GM23338 (cell line): ENCODE data around the gene STAT1. TPM values are rescaled to one million over a fixed set of nuclear protein-coding genes. Genes with fewer than 3 reads are reported as not detected.
A peak's percentile ranks its signal among the peaks of the same experiment; 100 is the strongest.

Experiments
- ATAC-seq: fragments of 200-7000 bp; cut with Tn5 transposase; 3 replicates; pipeline ENCODE4 v1.9.1; 2020
- DNase-seq: peaks from one replicate; pipeline ENCODE4 v3.0.0-alpha.2; 2015; ENCODE audit warnings: low spot score
- H2AFZ ChIP-seq: fragments of 200-600 bp; sonication (generic); 2 replicates; pipeline ENCODE4 v1.8.0; 2016; ENCODE audit warnings: antibody characterized with exemption, mild to moderate bottlenecking, moderate library complexity
- H3F3A ChIP-seq: fragments of 200-600 bp; sonication (generic); replicated peaks from 2 replicates; pipeline ENCODE4 v1.8.0; 2017; ENCODE audit warnings: antibody characterized with exemption, mixed run types, low read depth
- H3K27ac ChIP-seq: fragments of 200-600 bp; sonication (generic); 2 replicates; pipeline ENCODE4 v1.6.1; 2016; ENCODE audit warnings: low read depth
- H3K27me3 ChIP-seq: fragments of 200-600 bp; sonication (generic); 2 replicates; pipeline ENCODE4 v1.8.0; 2016; ENCODE audit warnings: mild to moderate bottlenecking, mixed run types, moderate library complexity; ENCODE audit not compliant: insufficient read depth
- H3K36me3 ChIP-seq: fragments of 200-600 bp; sonication (generic); 2 replicates; pipeline ENCODE4 v1.8.0; 2016; ENCODE audit warnings: mild to moderate bottlenecking; ENCODE audit not compliant: insufficient read depth
- H3K4me1 ChIP-seq: fragments of 200-600 bp; sonication (generic); 2 replicates; pipeline ENCODE4 v1.8.0; 2016; ENCODE audit warnings: mild to moderate bottlenecking, moderate library complexity; ENCODE audit not compliant: insufficient read depth
- H3K4me2 ChIP-seq: fragments of 200-600 bp; sonication (generic); 2 replicates; pipeline ENCODE4 v1.7.1; 2017; ENCODE audit warnings: mixed run types
- H3K4me3 ChIP-seq: fragments of 200-600 bp; sonication (generic); 2 replicates; pipeline ENCODE4 v1.6.1; 2016; ENCODE audit warnings: mixed run types
- H3K79me2 ChIP-seq: fragments of 200-600 bp; sonication (generic); replicated peaks from 2 replicates; pipeline ENCODE4 v1.8.0; 2017; ENCODE audit warnings: mild to moderate bottlenecking; ENCODE audit not compliant: insufficient read depth
- H3K9me2 ChIP-seq: fragments of 200-600 bp; sonication (generic); 2 replicates; pipeline ENCODE4 v1.8.0; 2017; ENCODE audit not compliant: insufficient read depth
- H4K20me1 ChIP-seq: fragments of 200-600 bp; sonication (generic); replicated peaks from 2 replicates; pipeline ENCODE4 v1.8.0; 2017; ENCODE audit warnings: mild to moderate bottlenecking; ENCODE audit not compliant: insufficient read depth
- H3K27ac Mint-ChIP-seq: 2 replicates; pipeline ENCODE4 v1.8.0; 2020; ENCODE audit warnings: inconsistent platforms, mild to moderate bottlenecking, moderate library complexity, mixed read lengths
- H3K27me3 Mint-ChIP-seq: 3 replicates; pipeline ENCODE4 v1.8.0; 2022; ENCODE audit warnings: low read depth, mild to moderate bottlenecking, moderate library complexity, mixed read lengths, inconsistent platforms; ENCODE audit not compliant: insufficient read depth, poor library complexity
- H3K36me3 Mint-ChIP-seq: 3 replicates; pipeline ENCODE4 v1.8.0; 2021; ENCODE audit warnings: low read depth, mild to moderate bottlenecking, inconsistent platforms, moderate library complexity, mixed read lengths
- H3K4me1 Mint-ChIP-seq: 3 replicates; pipeline ENCODE4 v1.8.0; 2020; ENCODE audit warnings: mild to moderate bottlenecking, inconsistent platforms, mixed read lengths
- H3K4me3 Mint-ChIP-seq: 3 replicates; pipeline ENCODE4 v1.8.0; 2021; ENCODE audit warnings: moderate library complexity, mild to moderate bottlenecking, inconsistent platforms, mixed read lengths
- H3K9me3 Mint-ChIP-seq: 3 replicates; pipeline ENCODE4 v1.8.0; 2020; ENCODE audit warnings: moderate library complexity, mild to moderate bottlenecking, inconsistent platforms, mixed read lengths
- CREB1 ChIP-seq: fragments of 250-450 bp; sonication (Bioruptor Pico); IDR thresholded peaks from 2 replicates; pipeline ENCODE4 v1.5.0; 2020; ENCODE audit warnings: low read depth, mild to moderate bottlenecking, moderate library complexity
- EZH2 ChIP-seq: fragments of 200-600 bp; sonication (generic); IDR thresholded peaks from one replicate; pipeline ENCODE4 v1.8.0; 2017; ENCODE audit warnings: antibody characterized with exemption, mild to moderate bottlenecking, low read depth; ENCODE audit not compliant: unreplicated experiment
- EZH2phosphoT487 ChIP-seq: fragments of 200-600 bp; sonication (generic); IDR thresholded peaks from one replicate; pipeline ENCODE4 v1.8.1; 2018; ENCODE audit warnings: antibody characterized with exemption; ENCODE audit not compliant: unreplicated experiment
- NANOG ChIP-seq: IDR thresholded peaks from 2 replicates; pipeline ENCODE4 v1.6.1; 2016; ENCODE audit warnings: antibody characterized with exemption, borderline replicate concordance
- POLR2AphosphoS5 ChIP-seq: IDR thresholded peaks from 2 replicates; pipeline ENCODE4 v1.6.1; 2016; ENCODE audit warnings: antibody characterized with exemption, low read depth
- STAT1 ChIP-seq: IDR thresholded peaks from one replicate; pipeline ENCODE4 v1.6.1; 2016; ENCODE audit warnings: antibody characterized with exemption; ENCODE audit not compliant: unreplicated experiment
- ZNF114 ChIP-seq: fragments of 250-450 bp; sonication (Bioruptor Pico); IDR thresholded peaks from 2 replicates; pipeline ENCODE4 v1.5.0; 2020; ENCODE audit warnings: mild to moderate bottlenecking, moderate library complexity
- ZNF331 ChIP-seq: fragments of 250-450 bp; sonication (Bioruptor Pico); IDR thresholded peaks from 2 replicates; pipeline ENCODE4 v1.5.0; 2020; ENCODE audit warnings: low read depth, mild to moderate bottlenecking, moderate library complexity
- polyA plus RNA-seq: library from polyadenylated mRNA; unstranded; fragments of >200 nt; fragmentation: Nextera tagmentation; extraction: Ambion mirVana; gene quantifications from 2 replicates; pipeline ENCODE4 v1.2.1, GENCODE V29; 2016
- total RNA-seq: library from RNA; depleted of rRNA; stranded (reverse); fragments of >200 nt; shearing (Covaris generic); gene quantifications from 2 replicates; pipeline ENCODE4 v1.2.3, GENCODE V29; 2014
- TF ChIP-seq, protein P1 (sequence below): IDR thresholded peaks from 2 replicates; pipeline ENCODE4 v1.6.1; 2016; ENCODE audit warnings: antibody characterized with exemption
- TF ChIP-seq, protein P2 (sequence below), 2 experiments: fragments of 200-600 bp in 1 of 2; sonication (generic) in 1 of 2; conservative IDR thresholded peaks; 2 replicates each; pipeline versions ENCODE4 v1.5.1 to v1.6.1; 2016 to 2017; ENCODE audit warnings: antibody characterized with exemption in 2 of 2, low read depth in 2 of 2, mild to moderate bottlenecking in 2 of 2, moderate library complexity in 1 of 2
- TF ChIP-seq, protein P3 (sequence below): fragments of 250-450 bp; sonication (Bioruptor Pico); IDR thresholded peaks from 2 replicates; pipeline ENCODE4 v1.5.0; 2020; ENCODE audit warnings: mild to moderate bottlenecking, moderate library complexity
- TF ChIP-seq, protein P4 (sequence below): IDR thresholded peaks from one replicate; pipeline ENCODE4 v1.6.1; 2018; ENCODE audit warnings: antibody characterized with exemption; ENCODE audit not compliant: unreplicated experiment

The STAT1 gene
- total and polyA plus RNA-seq, 2 experiments from 2014 or later: 15.1 to 47.4 TPM

DNA sequence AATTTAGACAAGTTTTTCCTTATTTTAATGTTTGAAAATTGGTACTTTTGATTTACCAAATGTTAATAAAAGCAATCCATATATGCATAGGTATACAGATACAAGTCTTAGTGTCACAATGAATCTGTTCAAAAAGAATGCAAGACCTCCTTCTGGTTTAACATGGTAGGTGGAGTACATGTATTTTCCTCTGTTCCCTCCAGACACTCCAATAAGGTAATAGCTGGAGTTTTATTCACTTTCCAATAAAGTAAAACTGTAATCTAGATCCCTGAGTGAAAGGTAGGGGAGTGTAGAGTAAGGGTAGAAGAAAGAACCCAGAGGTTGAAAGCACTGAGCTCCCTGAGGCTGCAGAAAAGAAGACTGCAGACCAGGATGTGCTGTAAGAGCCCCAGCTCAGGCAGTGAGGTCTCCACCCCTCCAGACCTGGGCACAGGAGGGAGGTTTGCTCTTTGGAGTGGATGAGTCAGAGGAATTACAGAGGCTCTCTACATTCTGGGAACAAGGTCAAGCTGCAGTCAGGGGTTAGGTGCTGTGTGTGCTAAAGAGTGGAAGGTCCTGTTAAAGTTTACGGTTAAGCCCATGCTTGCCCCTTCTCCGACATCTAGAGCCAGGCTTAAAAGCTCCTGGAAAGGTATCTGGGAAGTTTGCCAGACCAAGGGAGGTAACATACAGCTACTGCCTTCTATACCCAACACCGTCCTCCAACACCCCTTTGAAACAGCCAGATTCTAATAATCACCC is 27.6 kb upstream of the STAT1 start:
- peak; percentile 94 for ATAC-seq
- Histone ChIP-seq H3K9me2 (peaks cover 8% of the 10 kb centered on the region; the same call in 1 of the 2 replicates), H3K4me1 (peaks cover 4% of the 10 kb centered on the region; the same call in 1 of the 2 replicates), H3K4me2 (no peak overlapping the region), H3K27me3 (no peaks in the 10 kb centered on the region), H2AFZ (no peak overlapping the region), H3K4me3 (no peak overlapping the region), H3K79me2 (no peaks in the 10 kb centered on the region), H4K20me1 (no peaks in the 10 kb centered on the region), H3F3A (no peaks in the 10 kb centered on the region), H3K36me3 (no peaks in the 10 kb centered on the region), H3K27ac (no peak overlapping the region)
- peak; percentile 36 for DNase-seq
- Mint-ChIP-seq H3K4me3 (no peak overlapping the region), H3K27me3 (peaks cover 2% of the 10 kb centered on the region), H3K36me3 (no peaks in the 10 kb centered on the region), H3K9me3 (no peaks in the 10 kb centered on the region), H3K27ac (peak overlapping the region; percentile 35), H3K4me1 (peaks cover 21% of the 10 kb centered on the region)
- TF ChIP-seq EZH2 (no peak), STAT1 (no peak), ZNF331 (CRISPR knock-in tag) (no peak), ZNF114 (no peak), EZH2phosphoT487 (no peak), POLR2AphosphoS5 (no peak), CREB1 (no peak), NANOG (no peak)
- TF ChIP-seq, protein P1, sequence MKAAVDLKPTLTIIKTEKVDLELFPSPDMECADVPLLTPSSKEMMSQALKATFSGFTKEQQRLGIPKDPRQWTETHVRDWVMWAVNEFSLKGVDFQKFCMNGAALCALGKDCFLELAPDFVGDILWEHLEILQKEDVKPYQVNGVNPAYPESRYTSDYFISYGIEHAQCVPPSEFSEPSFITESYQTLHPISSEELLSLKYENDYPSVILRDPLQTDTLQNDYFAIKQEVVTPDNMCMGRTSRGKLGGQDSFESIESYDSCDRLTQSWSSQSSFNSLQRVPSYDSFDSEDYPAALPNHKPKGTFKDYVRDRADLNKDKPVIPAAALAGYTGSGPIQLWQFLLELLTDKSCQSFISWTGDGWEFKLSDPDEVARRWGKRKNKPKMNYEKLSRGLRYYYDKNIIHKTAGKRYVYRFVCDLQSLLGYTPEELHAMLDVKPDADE: no peak
- TF ChIP-seq, protein P2, sequence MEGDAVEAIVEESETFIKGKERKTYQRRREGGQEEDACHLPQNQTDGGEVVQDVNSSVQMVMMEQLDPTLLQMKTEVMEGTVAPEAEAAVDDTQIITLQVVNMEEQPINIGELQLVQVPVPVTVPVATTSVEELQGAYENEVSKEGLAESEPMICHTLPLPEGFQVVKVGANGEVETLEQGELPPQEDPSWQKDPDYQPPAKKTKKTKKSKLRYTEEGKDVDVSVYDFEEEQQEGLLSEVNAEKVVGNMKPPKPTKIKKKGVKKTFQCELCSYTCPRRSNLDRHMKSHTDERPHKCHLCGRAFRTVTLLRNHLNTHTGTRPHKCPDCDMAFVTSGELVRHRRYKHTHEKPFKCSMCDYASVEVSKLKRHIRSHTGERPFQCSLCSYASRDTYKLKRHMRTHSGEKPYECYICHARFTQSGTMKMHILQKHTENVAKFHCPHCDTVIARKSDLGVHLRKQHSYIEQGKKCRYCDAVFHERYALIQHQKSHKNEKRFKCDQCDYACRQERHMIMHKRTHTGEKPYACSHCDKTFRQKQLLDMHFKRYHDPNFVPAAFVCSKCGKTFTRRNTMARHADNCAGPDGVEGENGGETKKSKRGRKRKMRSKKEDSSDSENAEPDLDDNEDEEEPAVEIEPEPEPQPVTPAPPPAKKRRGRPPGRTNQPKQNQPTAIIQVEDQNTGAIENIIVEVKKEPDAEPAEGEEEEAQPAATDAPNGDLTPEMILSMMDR (conservative IDR thresholded peaks at IDR 0.05; ENCODE audit: low read depth in 2 of 2): no peak
- TF ChIP-seq, protein P3, sequence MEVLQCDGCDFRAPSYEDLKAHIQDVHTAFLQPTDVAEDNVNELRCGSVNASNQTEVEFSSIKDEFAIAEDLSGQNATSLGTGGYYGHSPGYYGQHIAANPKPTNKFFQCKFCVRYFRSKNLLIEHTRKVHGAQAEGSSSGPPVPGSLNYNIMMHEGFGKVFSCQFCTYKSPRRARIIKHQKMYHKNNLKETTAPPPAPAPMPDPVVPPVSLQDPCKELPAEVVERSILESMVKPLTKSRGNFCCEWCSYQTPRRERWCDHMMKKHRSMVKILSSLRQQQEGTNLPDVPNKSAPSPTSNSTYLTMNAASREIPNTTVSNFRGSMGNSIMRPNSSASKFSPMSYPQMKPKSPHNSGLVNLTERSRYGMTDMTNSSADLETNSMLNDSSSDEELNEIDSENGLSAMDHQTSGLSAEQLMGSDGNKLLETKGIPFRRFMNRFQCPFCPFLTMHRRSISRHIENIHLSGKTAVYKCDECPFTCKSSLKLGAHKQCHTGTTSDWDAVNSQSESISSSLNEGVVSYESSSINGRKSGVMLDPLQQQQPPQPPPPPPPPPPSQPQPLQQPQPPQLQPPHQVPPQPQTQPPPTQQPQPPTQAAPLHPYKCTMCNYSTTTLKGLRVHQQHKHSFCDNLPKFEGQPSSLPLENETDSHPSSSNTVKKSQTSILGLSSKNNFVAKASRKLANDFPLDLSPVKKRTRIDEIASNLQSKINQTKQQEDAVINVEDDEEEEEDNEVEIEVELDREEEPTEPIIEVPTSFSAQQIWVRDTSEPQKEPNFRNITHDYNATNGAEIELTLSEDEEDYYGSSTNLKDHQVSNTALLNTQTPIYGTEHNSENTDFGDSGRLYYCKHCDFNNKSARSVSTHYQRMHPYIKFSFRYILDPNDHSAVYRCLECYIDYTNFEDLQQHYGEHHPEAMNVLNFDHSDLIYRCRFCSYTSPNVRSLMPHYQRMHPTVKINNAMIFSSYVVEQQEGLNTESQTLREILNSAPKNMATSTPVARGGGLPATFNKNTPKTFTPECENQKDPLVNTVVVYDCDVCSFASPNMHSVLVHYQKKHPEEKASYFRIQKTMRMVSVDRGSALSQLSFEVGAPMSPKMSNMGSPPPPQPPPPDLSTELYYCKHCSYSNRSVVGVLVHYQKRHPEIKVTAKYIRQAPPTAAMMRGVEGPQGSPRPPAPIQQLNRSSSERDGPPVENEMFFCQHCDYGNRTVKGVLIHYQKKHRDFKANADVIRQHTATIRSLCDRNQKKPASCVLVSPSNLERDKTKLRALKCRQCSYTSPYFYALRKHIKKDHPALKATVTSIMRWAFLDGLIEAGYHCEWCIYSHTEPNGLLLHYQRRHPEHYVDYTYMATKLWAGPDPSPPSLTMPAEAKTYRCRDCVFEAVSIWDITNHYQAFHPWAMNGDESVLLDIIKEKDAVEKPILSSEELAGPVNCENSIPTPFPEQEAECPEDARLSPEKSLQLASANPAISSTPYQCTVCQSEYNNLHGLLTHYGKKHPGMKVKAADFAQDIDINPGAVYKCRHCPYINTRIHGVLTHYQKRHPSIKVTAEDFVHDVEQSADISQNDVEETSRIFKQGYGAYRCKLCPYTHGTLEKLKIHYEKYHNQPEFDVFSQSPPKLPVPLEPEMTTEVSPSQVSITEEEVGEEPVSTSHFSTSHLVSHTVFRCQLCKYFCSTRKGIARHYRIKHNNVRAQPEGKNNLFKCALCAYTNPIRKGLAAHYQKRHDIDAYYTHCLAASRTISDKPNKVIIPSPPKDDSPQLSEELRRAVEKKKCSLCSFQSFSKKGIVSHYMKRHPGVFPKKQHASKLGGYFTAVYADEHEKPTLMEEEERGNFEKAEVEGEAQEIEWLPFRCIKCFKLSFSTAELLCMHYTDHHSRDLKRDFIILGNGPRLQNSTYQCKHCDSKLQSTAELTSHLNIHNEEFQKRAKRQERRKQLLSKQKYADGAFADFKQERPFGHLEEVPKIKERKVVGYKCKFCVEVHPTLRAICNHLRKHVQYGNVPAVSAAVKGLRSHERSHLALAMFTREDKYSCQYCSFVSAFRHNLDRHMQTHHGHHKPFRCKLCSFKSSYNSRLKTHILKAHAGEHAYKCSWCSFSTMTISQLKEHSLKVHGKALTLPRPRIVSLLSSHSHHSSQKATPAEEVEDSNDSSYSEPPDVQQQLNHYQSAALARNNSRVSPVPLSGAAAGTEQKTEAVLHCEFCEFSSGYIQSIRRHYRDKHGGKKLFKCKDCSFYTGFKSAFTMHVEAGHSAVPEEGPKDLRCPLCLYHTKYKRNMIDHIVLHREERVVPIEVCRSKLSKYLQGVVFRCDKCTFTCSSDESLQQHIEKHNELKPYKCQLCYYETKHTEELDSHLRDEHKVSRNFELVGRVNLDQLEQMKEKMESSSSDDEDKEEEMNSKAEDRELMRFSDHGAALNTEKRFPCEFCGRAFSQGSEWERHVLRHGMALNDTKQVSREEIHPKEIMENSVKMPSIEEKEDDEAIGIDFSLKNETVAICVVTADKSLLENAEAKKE (CRISPR knock-in tag): no peak
- TF ChIP-seq, protein P4, sequence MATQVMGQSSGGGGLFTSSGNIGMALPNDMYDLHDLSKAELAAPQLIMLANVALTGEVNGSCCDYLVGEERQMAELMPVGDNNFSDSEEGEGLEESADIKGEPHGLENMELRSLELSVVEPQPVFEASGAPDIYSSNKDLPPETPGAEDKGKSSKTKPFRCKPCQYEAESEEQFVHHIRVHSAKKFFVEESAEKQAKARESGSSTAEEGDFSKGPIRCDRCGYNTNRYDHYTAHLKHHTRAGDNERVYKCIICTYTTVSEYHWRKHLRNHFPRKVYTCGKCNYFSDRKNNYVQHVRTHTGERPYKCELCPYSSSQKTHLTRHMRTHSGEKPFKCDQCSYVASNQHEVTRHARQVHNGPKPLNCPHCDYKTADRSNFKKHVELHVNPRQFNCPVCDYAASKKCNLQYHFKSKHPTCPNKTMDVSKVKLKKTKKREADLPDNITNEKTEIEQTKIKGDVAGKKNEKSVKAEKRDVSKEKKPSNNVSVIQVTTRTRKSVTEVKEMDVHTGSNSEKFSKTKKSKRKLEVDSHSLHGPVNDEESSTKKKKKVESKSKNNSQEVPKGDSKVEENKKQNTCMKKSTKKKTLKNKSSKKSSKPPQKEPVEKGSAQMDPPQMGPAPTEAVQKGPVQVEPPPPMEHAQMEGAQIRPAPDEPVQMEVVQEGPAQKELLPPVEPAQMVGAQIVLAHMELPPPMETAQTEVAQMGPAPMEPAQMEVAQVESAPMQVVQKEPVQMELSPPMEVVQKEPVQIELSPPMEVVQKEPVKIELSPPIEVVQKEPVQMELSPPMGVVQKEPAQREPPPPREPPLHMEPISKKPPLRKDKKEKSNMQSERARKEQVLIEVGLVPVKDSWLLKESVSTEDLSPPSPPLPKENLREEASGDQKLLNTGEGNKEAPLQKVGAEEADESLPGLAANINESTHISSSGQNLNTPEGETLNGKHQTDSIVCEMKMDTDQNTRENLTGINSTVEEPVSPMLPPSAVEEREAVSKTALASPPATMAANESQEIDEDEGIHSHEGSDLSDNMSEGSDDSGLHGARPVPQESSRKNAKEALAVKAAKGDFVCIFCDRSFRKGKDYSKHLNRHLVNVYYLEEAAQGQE: no peak
